GM11168 (cell line): ENCODE data around the gene TGFB1I1.

Source experiments
- in situ Hi-C: fragments of 300-500 bp; cut with MboI; formaldehyde crosslinking; loops from one replicate; pipeline ENCODE4 v1.12.0; 2022; ENCODE audit warnings: low sequenced_read_pairs; ENCODE audit not compliant: unreplicated experiment

The TGFB1I1 gene

DNA sequence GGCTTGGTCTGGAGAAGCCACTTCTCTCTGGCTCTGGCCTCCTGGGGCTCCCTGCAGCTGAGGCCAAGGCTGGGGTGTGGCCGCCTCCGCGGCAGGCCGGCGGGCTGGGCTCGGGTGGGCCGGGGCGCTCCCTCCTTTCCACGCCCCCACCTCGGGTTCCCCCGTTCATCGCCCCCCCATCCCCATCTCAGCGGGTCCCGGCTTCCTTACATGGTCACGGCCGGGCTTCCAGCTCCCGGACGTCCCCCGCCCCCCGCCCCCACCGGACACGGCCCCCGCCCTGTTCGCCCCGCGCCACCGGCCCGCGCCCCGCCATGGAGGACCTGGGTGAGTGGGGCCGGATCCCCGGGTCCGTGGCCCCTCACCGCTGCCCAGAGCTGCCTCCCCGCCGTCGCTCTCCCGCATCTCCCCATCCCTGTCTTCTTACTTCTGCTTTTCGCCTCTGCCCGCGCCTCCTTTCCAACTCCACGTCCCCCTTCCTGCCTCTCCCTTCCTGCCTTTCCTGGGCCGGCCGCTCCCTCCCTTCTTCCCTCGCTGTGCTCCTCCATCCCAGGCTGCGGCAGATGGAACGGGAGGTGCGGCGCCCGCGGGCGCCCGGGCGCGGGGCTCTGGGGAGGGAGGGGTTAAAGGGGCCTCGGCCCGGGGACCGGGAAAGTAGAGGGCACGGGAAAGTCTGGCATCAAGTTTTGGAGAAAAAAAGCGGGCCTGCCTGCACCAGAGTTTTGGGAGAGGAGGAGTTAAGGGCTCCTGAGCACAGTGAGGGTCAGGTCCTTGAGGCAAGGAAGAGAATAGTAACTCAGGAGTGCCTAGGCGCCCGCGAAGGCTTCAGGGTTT lies at the start of gene TGFB1I1:
TGFB1I1 (plus strand) TSS at position 278 of the 834 bp plus-strand sequence; CDS start at position 315, 37 bp downstream.
- in situ Hi-C loops: no loop called here

DNA sequence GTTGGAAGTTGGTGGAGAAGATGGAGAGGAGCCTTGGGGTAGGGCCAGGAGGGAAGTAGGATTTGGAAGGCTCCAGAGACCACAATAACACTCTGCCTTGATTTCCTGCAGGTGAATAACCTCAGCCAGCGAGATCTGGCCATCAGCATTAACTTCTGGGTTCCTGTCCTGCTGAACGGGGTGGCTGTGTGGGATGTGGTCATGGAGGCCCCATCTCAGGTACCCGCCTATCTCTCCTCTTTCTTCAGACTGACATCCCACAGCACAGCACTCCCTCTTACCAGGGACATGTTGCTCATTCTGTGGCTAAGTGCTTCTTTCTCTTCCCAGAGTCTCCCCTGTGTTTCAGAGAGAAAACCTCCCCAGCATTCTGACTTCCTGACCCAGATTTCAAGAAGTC lies 48.7 kb upstream of the TGFB1I1 start:
- in situ Hi-C loops: no loop called here

DNA sequence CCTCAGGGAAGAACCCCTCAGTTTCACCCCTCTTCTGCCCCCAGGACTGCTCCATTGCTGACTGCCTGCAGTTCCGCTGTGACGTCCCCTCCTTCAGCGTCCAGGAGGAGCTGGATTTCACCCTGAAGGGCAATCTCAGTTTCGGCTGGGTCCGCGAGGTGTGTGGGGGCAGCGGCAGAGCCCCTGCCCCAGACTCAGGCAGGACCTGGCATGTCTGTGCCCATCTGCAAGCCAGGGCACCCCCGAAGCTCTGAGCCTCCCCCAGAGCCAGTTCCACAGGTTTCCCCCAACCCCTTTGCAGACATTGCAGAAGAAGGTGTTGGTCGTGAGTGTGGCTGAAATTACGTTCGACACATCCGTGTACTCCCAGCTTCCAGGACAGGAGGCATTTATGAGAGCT lies 48.2 kb upstream of the TGFB1I1 start:
- in situ Hi-C loops: no loop called here

DNA sequence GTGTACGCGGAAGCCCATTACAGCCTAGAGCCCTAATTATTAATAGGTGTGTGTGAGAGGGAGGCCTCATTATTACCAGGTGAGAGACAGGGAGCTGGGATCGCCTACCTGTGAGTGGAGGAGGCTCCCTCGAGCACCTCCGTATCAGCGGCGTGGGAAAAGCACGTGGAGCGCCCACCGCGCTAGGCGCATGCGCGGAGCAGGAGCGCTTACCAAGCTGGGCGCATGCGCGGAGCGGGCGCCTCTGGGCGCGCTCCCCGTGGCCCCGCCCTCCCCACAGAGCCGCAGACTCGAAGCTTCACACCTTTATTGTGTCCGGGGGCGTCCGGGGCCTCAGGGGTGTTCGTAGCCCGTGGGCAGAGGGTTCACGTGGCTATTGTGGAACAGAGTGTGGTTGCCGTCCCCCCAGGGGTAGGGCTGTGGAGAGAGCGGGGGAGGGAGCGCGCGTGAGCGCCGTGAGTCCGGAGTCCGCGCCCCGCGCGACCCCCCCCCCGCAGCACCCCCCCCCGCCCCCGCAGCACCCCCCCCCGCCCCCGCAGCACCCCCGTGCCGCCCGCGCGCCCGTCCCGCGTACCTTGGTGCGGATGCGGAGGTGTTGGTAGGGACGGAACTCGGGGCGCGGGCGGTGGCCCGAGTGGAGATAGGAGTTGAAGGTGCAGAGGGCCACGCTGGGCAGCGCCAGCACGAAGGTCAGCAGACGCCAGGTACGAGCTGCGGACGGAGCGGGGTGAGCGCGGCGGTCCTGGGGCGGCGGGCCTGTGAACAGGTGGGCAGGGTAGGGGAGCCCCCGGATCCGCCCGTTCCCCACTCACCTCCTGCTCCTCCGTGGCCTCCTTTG lies 44.3 kb upstream of the TGFB1I1 start:
- in situ Hi-C loops: loop anchor here (25.0 kb wide), 1 partner anchor 440 kb away; the partner anchor contains the start of gene HSD3B7

DNA sequence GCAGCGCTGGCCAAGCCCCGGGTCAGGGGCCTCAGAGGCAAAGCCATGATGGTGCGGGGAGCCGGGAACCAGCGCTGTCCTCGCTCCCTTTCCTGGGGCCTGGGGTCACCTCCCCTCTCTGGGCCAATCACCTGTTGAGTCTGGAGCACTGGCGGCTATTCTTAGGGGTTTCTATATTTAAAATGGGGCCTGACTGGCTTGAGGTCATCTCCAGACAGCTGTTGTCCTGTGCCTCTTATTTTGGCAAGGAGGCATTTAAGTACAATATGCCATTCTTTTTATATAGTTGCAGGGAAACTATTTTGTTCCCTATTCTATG lies 43.7 kb upstream of the TGFB1I1 start, which contains the start of gene COX6A2:
COX6A2 (minus strand) TSS at position 82 of the 319 bp plus-strand sequence; CDS start at position 47, 35 bp downstream.
- in situ Hi-C loops: loop anchor here (25.0 kb wide), 1 partner anchor 441 kb away; the partner anchor contains the start of gene HSD3B7

DNA sequence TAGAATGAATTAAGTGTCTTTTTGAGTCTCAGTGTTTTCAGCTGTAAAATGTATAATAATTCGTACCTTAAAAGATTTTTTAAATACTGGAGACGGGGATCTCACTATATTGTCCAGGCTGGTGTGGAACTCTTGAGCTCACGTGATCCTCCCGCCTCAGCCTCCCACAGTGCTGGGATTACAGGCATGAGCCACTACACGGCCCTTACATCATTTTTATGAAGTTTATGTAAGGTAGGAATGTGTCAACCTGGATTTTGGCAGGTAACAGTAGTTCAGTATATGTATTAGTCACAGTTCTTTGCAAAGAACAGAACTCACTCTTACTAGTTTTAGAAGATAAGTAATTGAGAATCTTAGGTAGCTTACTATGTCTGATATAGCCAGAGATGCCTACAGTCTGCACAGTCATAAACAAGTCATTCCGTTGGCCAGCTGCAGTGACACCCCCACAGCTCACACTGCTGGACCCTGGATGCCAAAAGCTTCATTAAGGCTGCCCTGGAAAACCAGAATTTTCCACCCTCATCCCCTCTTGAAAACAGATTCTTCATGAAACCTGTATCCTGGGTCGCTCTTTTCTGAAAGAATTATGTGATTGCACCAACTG lies 43.2 kb upstream of the TGFB1I1 start:
- in situ Hi-C loops: loop anchor here (25.0 kb wide), 1 partner anchor 441 kb away; the partner anchor contains the start of gene HSD3B7

DNA sequence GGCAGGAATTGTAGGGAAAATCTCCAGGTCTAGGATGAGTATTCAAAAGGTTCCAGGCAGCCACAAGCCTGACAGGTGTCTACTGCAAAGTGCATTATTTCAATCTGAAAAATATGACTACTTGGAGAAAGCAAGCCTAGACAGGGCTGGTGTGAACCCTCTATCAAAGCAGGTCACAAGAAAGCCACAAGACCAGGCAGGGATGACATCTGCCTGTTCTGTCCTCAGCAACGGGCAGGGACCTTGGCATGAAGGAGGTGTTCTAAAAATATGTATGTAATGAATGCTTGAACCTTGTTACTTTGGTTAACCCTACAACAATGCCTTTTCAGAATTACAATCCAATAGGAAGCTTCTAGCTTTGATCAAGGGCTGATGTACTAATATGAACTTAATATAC lies 42.6 kb upstream of the TGFB1I1 start:
- in situ Hi-C loops: loop anchor here (25.0 kb wide), 1 partner anchor 442 kb away; the partner anchor contains the start of gene HSD3B7

DNA sequence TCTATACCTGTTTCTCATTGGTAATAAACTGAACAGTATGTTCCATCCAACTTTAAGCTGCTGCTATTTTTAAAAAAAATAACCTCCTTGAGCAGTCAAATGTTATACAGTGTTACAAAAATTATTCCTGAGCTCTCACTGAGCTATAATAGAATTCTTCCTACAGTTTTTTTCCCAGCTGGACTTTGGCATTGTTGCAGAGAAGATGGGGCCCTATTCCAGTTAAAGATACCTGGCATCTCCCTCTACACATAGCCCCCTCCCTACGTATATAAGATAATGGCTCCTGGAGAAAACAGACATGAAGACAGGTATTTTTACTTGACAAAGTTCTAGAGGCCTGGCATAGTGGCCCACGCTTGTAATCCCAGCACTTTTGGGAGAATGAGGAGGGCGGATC lies 42.2 kb upstream of the TGFB1I1 start:
- in situ Hi-C loops: loop anchor here (25.0 kb wide), 1 partner anchor 442 kb away; the partner anchor contains the start of gene HSD3B7

DNA sequence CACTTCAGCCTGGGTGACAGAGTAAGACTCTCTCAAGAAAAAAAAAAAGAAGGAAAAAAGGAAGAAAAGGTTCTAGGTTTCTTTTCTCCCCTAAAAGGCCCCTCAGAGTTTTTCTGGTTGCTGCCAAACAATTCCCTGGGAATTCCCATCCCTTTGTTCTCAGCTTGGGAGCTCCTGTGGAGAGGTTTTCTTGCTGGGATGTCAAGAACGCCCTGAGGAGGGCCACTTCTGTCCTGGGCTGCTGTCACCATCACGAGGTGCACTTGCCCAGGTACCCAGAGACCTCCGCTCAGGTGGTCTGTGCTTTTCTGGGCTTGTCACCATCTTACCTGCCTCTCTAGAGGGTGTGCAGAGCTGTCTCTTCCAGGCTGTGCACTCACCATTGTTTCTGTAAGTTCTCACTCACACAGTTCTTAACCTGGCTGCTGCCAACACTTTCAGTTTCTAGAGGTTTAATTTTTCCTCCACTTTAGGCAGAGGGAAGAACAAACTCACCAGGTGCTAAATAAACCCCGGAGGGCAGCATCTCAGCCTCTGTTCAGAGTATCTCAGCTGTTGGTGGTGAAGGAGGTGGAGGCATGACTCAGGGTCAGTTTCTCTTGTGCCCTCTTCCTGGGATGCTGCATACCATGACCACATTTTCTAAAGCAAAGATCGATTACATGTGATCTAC lies 41.4 kb upstream of the TGFB1I1 start:
- in situ Hi-C loops: loop anchor here (25.0 kb wide), 1 partner anchor 443 kb away; the partner anchor contains the start of gene HSD3B7

DNA sequence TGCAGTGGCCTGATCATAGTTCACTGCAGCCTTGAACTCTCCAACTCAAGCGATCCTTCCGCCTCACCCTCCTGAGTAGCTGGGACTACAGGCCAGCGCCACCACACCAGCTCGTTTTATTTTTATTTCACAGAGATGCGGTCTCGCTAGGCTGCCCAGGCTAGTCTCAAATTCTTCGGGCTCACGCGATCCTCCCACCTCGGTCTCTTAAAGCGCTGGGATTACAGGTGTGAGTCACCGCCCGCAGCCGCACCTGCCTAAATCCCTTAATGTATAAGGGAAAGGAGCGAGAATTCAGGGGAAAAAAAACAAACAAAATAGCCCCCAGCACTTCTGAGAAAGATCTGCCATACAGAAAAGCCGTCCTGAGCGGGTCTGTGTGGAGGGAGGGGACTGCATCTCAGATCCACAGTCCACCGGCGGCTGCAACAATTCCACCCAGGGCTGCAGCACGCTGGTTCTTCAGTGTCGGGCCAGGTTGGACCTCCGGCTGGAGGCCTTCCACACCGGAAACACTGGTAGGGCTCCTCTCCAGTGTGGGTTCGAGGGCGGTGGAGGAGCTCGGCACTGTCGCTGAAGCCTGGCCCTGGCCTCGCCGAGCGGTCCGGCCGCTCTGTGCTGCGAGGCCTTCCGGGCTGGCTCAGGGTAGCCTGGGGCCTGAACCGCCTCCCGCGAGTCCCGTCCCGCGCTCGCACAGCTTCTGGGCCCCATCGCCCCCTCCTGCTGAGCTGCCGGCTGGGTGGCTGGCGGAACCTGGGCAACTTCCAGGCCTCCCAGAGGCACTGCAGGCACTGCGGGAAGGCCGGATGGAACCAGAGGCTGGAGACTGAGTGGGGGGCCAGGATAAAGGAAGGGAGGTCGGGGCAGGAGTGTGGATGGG lies 36.4 kb upstream of the TGFB1I1 start:
- in situ Hi-C loops: loop anchor here (25.0 kb wide), 1 partner anchor 448 kb away; the partner anchor contains the start of gene HSD3B7

DNA sequence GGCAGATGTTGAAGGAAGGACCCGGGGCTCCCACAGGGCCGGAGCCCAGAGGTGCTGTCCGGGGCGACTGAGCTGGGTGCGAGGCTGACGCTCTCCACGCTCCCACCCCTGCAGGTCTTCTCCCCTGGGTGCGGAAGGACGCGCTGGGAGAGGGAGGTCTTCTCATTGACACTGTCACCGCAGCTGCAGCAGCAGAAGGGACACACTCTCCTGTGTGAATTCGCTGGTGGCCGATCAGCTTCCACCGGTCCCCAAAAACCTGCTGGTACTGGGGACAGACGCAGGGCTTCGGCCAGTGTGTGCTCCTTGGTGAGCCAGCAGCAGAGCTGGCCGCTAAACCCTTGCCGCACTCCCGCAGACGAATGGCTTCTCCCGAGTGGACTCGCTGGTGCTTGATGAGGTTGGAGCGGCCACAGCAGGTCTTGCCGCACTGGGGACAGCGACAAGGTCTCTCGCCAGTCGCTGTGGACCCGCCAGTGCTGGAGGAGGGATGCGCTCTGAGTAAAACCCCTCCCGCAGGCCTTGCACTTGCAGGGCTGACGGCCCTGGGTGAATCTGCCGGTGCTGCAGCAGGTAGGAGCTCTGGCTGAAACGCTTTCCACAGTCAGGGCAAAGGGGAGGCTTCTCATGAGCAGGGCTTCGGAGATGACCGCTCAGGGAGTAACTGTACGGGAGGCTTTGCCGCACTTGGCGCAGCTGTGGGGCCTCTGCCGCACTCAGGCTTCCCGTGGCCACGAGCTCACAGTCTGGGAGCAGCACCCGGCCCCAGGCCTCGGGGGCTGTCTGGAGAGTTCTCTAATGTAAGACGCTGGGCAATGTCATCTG lies 35.5 kb upstream of the TGFB1I1 start:
- in situ Hi-C loops: loop anchor here (25.0 kb wide), 1 partner anchor 449 kb away; the partner anchor contains the start of gene HSD3B7

DNA sequence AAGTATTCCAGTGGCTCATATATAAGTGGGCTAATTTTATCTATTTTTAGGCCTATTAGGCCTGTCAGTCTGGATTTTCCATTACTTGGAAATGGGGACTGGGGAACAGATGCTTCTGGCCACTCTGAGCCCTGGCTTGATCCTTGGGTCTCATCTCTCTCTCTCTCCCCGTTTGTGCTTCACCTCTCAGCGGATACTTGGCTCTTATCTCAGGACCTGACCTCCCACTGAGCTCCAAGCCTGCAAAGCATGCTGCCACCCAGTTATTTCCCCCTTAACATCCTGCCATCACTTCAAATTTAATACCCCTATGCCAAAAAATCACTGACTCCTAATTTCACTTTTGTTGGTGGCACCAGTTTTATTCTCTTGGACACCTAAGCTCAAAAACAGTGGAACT lies 33.5 kb upstream of the TGFB1I1 start:
- in situ Hi-C loops: loop anchor here (25.0 kb wide), 1 partner anchor 451 kb away; the partner anchor contains the start of gene HSD3B7

DNA sequence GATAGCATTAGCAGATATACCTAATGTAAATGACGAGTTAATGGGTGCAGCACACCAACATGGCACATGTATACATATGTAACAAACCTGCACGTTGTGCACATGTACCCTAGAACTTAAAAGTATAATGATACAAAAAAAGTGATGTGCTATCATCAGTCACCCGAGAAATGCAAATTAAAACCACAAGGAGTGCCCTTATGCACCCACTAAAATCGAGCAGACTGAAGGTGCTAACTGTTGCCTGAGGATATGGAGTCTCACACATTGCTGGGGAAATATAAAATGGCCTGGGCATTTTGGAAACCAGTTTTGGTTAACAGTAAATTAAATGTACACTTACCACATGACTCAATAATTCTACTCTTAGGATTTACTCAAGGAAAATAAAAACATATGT lies 32.9 kb upstream of the TGFB1I1 start:
- in situ Hi-C loops: loop anchor here (25.0 kb wide), 1 partner anchor 452 kb away; the partner anchor contains the start of gene HSD3B7

DNA sequence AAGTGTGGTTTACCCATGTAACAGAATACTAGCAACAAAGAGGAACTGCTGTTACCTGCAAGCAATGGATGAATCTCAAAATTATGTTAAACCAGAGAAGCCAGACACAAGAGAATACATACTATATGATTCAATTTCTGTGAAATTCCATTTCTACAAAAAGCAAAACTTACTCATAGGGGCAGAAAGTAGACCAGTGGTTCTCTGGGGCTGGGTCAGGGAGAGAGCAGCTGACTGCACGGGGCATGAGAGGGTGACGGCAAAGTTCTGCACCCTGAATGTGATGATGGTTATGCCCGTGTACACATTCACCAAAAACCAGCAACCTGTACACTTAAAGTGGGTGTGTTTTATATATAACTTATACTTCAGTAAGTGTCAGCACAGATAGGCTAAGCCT lies 32.4 kb upstream of the TGFB1I1 start:
- in situ Hi-C loops: loop anchor here (25.0 kb wide), 1 partner anchor 452 kb away; the partner anchor contains the start of gene HSD3B7

DNA sequence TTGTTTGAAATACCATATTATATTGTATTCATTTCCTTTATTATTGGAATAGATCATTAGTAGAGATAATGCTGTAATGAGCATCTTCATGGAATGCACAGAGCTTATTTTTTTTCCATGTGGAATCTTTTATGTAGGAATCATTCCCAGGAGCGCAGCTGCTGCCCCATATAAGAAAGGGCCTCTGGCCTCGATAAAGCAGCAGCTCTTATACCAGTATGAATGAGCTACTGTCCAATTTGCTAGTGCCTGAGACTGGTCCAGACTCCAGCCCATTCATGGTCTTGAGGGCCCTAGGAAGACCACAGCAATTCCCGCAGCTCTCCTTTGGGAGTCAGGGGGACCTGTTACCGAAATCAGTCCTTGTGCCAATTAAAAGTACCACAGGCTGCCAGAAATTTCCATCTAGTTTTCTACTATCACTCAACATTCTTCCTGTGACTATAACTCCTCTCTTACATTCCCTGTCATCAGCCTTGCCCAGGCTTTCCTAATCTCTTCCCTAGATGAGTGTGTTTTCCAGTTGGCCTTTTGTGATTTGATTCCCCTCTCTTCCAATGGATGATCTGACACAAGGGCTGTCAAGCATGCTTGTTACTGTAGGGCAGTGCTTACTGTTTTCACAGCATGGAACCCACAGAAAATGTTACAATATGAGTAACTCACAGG lies 31.3 kb upstream of the TGFB1I1 start:
- in situ Hi-C loops: loop anchor here (10.0 to 25.0 kb wide), 2 partner anchors 236 to 453 kb away; partner anchors contain the start of genes HSD3B7 and PYCARD

DNA sequence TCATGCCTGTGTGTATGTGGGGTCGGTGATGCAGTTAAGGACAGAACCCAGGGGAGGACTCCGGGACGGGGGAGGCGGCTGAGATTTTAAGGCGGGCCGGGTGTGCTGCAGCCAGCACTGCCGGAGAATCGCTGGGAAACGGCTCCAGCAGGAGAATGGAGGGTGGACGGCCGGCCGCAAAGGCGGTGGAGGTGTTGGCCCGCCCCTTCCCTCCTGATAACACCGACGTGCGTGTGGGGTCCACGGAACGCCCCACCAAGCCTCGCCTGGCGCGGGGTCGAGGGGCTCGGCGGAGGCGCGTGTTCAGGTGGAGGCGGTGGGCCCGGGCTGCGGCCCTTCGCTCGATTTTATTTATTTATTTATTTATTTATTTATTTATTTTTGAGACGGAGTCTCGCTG lies 30.0 kb upstream of the TGFB1I1 start:
- in situ Hi-C loops: loop anchor here (10.0 to 25.0 kb wide), 2 partner anchors 237 to 455 kb away; partner anchors contain the start of genes HSD3B7 and PYCARD

DNA sequence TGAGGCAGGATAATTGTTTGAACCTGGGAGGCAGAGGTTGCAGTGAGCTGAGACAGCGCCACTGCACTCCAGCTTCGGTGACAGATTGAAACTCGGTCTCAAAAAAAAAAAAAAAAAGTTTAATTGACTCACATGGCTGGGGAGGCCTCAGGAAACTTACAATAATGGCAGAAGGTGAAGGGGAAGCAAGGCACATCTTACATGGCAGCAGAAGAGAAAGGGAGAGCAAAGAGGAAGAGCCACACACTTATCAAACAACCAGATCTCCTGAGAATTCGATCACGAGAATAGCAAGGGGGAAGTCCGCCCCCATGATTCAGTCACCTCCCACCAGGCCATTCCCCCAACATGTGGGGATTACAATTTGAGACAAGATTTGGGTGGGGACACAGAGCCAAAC lies 26.0 kb upstream of the TGFB1I1 start:
- in situ Hi-C loops: loop anchor here (10.0 to 25.0 kb wide), 2 partner anchors 241 to 459 kb away; partner anchors contain the start of genes HSD3B7 and PYCARD
